Stimulated activated CD4-positive, alpha-beta T cell treated with anti-CD3 and anti-CD28 coated beads, Interleukin-1b, Interleukin-23, amount 100 ng/mL, for 4 hours (primary cell): ENCODE measurements around the gene TMEM123.
"Not testable (repeated sequence)": the region's sequence is repeated elsewhere in the genome, so short reads cannot be mapped to it uniquely, and the experiment has no call there.

Source experiments
- DNase-seq, 2 donors: peaks; one replicate each; pipeline ENCODE4 v3.0.0-alpha.2; 2020; ENCODE audit warnings: low read depth in 2 of 2

TMEM123 gene

GRCh38 chr11:102396708-102397563 lies 55.6 kb downstream of the TMEM123 start:
- DNase-seq, result no peak

GRCh38 chr11:102395720-102396393 lies 56.7 kb downstream of the TMEM123 start:
- no peak for DNase-seq

GRCh38 chr11:102393272-102393730 lies 59.3 kb downstream of the TMEM123 start:
- no peak for DNase-seq

GRCh38 chr11:102391549-102392237 lies 60.9 kb downstream of the TMEM123 start:
- no peak for DNase-seq

GRCh38 chr11:102390667-102391465 lies 61.7 kb downstream of the TMEM123 start:
- peak; percentile 28 to 29 for DNase-seq

GRCh38 chr11:102389253-102389652 lies 63.3 kb downstream of the TMEM123 start:
- DNase-seq, result no peak

- no peak for DNase-seq
These were observed 65.4 kb downstream of the TMEM123 start for GRCh38 chr11:102387043-102387781.

- DNase-seq, result no peak
These were observed 66.3 kb downstream of the TMEM123 start for GRCh38 chr11:102386136-102386734.

GRCh38 chr11:102385085-102386007 lies 67.2 kb downstream of the TMEM123 start:
- no peak for DNase-seq

GRCh38 chr11:102384419-102385079 lies 68.0 kb downstream of the TMEM123 start:
- no peak for DNase-seq

GRCh38 chr11:102383839-102384238 lies 68.7 kb downstream of the TMEM123 start:
- no peak for DNase-seq

GRCh38 chr11:102382384-102382783 lies 70.2 kb downstream of the TMEM123 start:
- DNase-seq, result no peak

GRCh38 chr11:102378818-102379217 lies 73.7 kb downstream of the TMEM123 start:
- no peak for DNase-seq

- no peak for DNase-seq
These were observed 74.7 kb downstream of the TMEM123 start for GRCh38 chr11:102377891-102378290.

- no peak for DNase-seq
These were observed 76.7 kb downstream of the TMEM123 start for GRCh38 chr11:102375720-102376399.

GRCh38 chr11:102374633-102375424 lies 77.7 kb downstream of the TMEM123 start:
- not testable (repeated sequence) for DNase-seq

- no peak for DNase-seq
These were observed 84.1 kb downstream of the TMEM123 start for GRCh38 chr11:102368472-102368871.
